HG03108 (cell line): ENCODE data around the gene OSGIN1.
"Not testable (repeated sequence)": the region's sequence is repeated elsewhere in the genome, so short reads cannot be mapped to it uniquely, and the experiment has no call there.

Experiments
- ATAC-seq: cut with Tn5 transposase; IDR thresholded peaks from one replicate; pipeline ENCODE4 v1.9.1; 2021; ENCODE audit warnings: moderate library complexity; ENCODE audit not compliant: unreplicated experiment

Gene OSGIN1

GRCh38 chr16:83940630-83941378 lies 12.2 kb upstream of the OSGIN1 start:
- no peak for ATAC-seq

- ATAC-seq, result not testable (repeated sequence)
Observed at GRCh38 chr16:83941546-83941945, 11.5 kb upstream of the OSGIN1 start.

GRCh38 chr16:83942074-83942473 lies 11.0 kb upstream of the OSGIN1 start:
- ATAC-seq, result no peak

- no peak for ATAC-seq
Observed at GRCh38 chr16:83942815-83943515, 10.1 kb upstream of the OSGIN1 start.

GRCh38 chr16:83943516-83944050 lies 9.5 kb upstream of the OSGIN1 start:
- no peak for ATAC-seq

- no peak for ATAC-seq
Observed at GRCh38 chr16:83945587-83945986, 7.5 kb upstream of the OSGIN1 start.

DNA sequence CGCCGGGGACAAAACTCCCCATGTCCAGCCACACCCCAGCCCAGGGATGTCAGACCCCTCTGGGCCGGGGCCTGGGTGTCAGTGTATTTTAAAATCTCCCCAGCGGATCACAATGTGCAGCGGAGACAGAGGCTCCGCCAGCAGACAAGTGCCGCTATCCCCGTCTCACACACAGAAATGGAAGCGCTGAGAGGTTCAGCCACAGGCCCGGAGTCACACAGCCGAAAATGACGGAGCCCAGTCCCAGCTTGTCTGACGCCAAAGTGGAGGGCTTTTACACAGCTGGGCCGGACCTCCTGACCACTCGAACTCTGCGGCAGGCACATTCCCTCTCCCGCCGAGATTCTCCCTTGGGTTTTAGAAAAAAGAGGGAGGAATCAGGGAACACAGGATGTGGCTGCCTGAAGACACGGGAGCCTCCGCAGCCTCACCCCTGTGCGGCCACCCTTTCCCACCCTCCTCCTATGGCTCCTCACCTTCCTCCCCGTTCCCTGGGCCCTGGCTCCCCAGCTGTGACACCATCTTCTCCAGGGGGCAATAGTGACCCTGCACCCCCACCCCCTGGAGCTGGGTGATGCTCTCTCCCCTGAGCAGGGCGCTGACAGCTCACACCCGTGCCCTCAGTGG lies 6.8 kb upstream of the OSGIN1 start:
- no peak for ATAC-seq

DNA sequence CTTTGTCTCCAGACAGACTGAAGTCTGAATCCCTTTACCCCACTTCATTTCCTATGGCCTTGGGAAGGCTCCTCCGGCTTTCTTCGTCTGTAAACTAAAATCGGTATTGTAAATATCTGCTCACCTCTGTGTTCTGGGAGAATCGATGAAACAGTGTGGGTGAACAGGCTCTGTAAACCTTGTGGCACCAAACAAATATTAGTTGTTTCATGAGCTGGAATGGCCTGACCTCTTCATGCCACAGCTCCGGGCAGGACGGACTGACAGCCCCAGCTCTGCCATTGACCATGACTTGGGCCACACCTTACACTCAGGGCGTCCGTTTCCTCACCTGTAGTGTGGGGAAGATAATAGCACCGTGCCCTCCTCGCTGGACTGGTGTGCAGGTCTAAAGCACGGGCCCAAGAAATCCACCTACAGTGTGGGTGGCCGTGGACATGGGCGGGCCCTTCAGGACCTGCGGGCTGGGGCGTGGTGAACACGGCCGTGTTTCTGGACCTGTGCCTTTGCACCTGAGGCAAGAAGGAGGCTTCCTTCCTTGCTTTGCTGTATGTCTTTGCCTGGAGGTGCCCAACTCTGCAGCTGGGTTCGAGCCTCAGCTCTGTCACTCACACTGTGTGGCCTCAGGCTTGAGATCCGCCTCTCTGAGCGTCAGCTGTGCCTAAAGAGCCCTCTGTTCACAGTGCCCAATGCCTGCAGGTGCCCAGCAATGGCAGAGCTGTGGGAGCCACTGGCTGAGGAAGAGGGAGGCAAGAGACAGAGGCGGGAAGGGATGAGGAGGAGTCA lies 6.1 kb upstream of the OSGIN1 start:
- no peak for ATAC-seq

GRCh38 chr16:83947642-83948234 lies 5.3 kb upstream of the OSGIN1 start:
- ATAC-seq, result no peak

DNA sequence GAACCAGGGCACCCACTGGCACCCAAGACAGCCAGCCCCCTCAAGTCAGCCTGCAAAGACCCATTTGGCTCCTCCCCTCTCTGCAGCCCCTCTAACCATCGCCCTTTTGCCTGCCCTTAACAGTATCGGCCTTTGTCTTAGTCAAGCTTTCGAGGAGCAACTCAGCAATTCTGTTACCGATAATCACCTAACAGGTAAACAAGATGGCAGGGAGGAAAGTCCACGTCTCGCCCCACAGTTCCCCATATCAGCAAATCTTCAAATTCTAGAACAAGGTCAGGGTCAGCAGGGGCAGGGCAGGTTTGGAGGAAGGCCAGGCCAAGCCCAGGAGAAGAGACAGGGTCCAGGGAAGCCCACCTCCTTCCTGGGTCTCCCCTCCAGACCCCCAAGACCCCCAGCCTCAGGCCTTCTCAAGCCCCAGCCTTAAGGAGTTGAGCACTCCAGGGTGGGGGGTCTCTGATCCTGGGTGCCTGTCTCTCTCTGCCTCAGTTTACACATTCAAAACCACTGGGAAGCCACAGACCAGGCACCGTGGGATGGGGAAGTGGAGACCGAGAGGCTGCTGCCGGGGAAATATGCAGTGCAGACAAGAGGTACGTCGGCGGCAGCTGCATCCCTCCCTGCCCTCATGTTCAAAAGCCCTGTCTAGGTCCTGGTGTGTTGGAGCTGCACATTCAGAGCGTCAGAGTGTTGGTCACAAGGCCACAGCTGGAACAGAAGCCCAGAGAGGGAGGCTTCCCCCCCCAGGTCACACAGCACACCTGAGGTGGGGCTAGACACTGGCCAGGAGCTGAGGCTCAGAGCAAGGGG lies 3.9 kb upstream of the OSGIN1 start:
- no peak for ATAC-seq

DNA sequence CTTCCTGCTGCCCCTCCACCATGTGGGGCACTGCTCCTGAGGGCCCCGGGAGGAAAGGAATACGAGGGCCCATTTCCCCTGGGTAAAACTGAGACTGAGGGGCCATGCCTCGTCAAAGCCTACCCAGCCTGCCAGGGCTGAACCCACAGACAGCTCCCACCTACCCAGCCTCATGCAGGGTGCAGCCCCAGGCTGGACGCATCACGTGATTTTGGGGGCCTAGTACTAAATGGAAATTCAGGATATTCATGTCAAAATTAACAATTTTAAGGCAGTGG lies 3.4 kb upstream of the OSGIN1 start:
- ATAC-seq, result no peak

GRCh38 chr16:83950862-83951399 lies 2.1 kb upstream of the OSGIN1 start:
- ATAC-seq, result not testable (repeated sequence)

GRCh38 chr16:83951544-83951943 lies 1.5 kb upstream of the OSGIN1 start:
- ATAC-seq, result no peak

DNA sequence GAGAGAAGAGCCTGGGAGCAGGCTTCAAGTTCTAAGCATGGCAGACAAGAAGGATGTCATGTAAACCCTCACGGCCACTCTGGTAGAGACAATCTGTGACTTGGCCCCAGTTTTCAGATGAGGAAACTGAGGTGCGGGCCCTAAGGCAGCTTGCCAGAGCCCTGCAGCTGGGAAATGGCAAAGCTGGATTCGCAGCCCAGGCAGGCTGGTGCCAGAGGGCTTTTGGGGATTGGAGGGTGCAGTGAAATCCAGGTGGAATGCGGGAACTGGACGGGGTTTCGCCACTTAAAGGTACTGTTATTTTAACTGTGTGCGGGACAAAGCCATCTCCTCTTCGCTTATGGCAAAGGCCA lies 477 bp upstream of the OSGIN1 start:
- no peak for ATAC-seq

DNA sequence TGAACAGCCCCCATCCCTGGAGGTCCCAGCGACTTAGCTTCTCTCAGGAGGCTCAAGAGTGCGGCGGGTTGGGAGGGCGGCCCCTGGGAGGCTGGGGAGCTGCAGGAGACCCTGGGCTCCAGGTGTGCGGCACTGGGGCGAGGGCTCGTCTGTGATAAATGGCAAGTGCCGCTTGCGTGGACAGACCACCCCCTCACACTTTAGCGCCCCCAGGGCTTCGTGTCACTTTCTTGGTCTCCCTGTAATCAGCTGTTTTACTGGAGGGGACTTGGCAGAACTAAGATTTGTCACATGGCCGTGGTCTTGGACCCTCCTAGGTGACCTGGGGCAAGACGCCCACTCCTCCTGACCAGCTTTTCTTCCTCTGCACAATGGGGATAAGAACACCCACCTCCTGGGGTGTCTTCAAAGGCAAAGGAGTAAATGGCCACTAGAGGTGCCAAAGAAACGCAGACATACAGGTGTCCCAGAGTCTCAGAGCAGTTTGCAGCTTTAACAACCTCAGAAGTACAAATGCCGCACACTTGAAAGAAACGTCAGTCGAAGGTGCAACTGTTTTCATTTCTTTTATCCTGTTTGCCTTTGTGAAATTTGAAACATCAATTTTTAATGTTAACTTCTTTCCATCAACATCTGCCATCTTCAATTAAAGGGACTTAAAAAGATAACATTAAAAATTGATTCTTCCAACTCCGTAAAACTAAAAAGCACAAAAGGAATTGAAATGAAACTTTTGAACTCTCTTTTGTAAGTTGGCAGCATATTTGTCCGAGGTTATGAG lies 946 bp downstream of the OSGIN1 start:
- ATAC-seq, result no peak

DNA sequence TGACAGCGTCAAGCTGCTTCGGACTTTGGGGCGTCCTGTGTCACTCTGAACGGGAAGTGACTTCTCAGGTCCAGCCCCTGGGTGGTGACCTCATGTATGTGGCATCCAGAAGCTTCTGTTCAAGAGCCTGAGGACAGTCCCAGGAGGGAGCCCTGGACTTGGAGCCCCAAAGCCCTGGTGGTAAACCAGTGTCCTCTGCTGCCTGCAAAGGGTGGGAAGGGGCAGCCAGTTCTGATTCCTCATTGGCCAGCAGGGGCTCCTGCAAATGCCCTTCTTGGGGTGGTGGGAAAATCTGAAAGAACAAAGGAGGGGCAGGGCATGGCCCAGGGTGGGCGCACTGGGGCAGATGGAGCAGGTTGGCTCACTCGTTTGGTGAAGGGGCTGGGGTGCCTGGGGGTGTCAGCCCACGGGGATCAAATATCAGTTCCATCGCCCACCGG lies 1.6 kb downstream of the OSGIN1 start:
- ATAC-seq, result no peak

DNA sequence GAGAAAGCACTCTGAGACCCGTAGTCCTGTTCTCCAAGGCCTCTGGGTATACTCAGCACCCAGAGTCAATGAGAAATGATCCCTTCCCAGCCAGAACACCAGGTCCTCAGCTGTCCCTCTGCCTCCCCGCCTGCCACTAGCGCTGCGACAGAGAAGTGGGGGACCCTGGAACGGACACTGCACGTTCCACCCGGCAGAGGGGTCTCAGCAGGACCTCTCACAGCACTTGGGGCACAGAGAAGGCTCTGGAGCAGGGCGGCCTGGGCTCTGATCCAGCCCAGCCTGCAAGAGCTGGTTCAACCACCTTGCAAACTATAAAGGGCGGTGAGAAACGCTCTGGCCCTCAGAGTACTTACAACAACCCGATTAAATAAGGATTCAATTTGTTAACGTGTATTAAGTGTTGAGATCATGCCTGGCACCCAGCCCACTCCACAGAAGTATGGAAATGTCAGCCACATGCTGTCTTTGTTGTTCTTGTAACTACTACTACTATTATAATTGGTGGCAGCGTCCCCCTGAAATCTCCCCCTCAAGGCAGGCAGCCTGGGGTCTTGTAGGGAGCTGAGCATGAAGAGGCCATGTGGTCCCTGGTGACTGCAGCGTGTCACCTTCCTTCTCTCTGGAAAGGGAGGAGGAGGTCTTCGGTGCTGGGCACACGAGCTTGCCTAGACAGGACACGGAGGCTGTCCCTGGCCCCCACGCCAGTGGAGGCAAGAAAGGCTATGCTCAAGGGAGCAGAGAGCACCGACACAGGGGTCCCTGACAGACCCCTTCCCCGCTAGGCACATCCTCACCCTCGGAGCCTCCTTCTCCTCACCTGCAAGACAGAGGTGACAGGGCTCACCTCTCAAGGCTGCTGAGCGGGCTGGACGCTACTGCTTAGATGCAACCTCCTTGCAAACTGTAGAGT lies 2.4 kb downstream of the OSGIN1 start:
- ATAC-seq, result no peak
